ENCODE measurements around the gene AGBL1. TPM values are rescaled to one million over a fixed set of nuclear protein-coding genes. Genes with fewer than 3 reads are reported as not detected.

The AGBL1 gene
- total RNA-seq, 2 donors from 2014 or later: 0.23 to 0.91 TPM

- intact Hi-C loops (cut with DNase I): no loop called here
- Histone ChIP-seq H3K4me3 (no peak overlapping the region), H3K27ac (no peak overlapping the region), H3K9me3 (no peaks in the 10 kb centered on the region), H3K27me3 (replicated peaks; ENCODE audit: insufficient read depth) (no peaks in the 10 kb centered on the region), H3K36me3 (no peaks in the 10 kb centered on the region), H3K4me1 (replicated peaks) (no peaks in the 10 kb centered on the region)
- TF ChIP-seq POLR2A (IDR thresholded peaks at IDR 0.05) (no peak), CTCF (IDR thresholded peaks at IDR 0.05) (no peak), POLR2AphosphoS5 (IDR thresholded peaks at IDR 0.05) (no peak)
- WGBS: 80% methylated on average over 5 of the region's 5 CpGs
- DNase-seq (ENCODE audit: low spot score): no peak
Measured at GRCh38 chr15:86659724-86660411, 580.2 kb downstream of the AGBL1 start.

- no peaks in the 10 kb centered on the region for H3K4me1 ChIP-seq (replicated peaks)
- intact Hi-C loops (cut with DNase I): no loop called here
- no peak for DNase-seq (ENCODE audit: low spot score)
- H3K9me3 ChIP-seq: no peaks in the 10 kb centered on the region
- WGBS: 67% methylated on average over 7 of the region's 7 CpGs
- H3K36me3 ChIP-seq: no peaks in the 10 kb centered on the region
- H3K4me3 ChIP-seq: no peak overlapping the region
- H3K27ac ChIP-seq: no peak overlapping the region
- no peak for TF ChIP-seq CTCF (IDR thresholded peaks at IDR 0.05)
- TF ChIP-seq POLR2AphosphoS5 (IDR thresholded peaks at IDR 0.05): no peak
- no peak for TF ChIP-seq POLR2A (IDR thresholded peaks at IDR 0.05)
- H3K27me3 ChIP-seq (replicated peaks; ENCODE audit: insufficient read depth): no peaks in the 10 kb centered on the region
Measured at GRCh38 chr15:86661580-86661979, 581.9 kb downstream of the AGBL1 start.

GRCh38 chr15:86663304-86663703, 583.6 kb downstream of the AGBL1 start:
- WGBS: 52% methylated on average over 1 of the region's 1 CpG
- H3K4me1 ChIP-seq (replicated peaks): no peaks in the 10 kb centered on the region
- no peak for DNase-seq (ENCODE audit: low spot score)
- no peak overlapping the region for H3K27ac ChIP-seq
- intact Hi-C loops (cut with DNase I): no loop called here
- no peaks in the 10 kb centered on the region for H3K36me3 ChIP-seq
- no peak overlapping the region for H3K4me3 ChIP-seq
- H3K9me3 ChIP-seq: no peaks in the 10 kb centered on the region
- no peaks in the 10 kb centered on the region for H3K27me3 ChIP-seq (replicated peaks; ENCODE audit: insufficient read depth)
- TF ChIP-seq POLR2AphosphoS5 (IDR thresholded peaks at IDR 0.05) (no peak), CTCF (IDR thresholded peaks at IDR 0.05) (no peak), POLR2A (IDR thresholded peaks at IDR 0.05) (no peak)

- Histone ChIP-seq H3K4me3 (no peak overlapping the region), H3K4me1 (replicated peaks) (no peaks in the 10 kb centered on the region), H3K36me3 (no peaks in the 10 kb centered on the region), H3K9me3 (no peaks in the 10 kb centered on the region), H3K27ac (no peak overlapping the region), H3K27me3 (replicated peaks; ENCODE audit: insufficient read depth) (no peaks in the 10 kb centered on the region)
- 64% methylated on average over 2 of the region's 2 CpGs for WGBS
- intact Hi-C loops (cut with DNase I): no loop called here
- TF ChIP-seq CTCF (IDR thresholded peaks at IDR 0.05): no peak
- TF ChIP-seq POLR2AphosphoS5 (IDR thresholded peaks at IDR 0.05): no peak
- TF ChIP-seq POLR2A (IDR thresholded peaks at IDR 0.05): no peak
- DNase-seq (ENCODE audit: low spot score): no peak
Measured at GRCh38 chr15:86663979-86664378, 584.3 kb downstream of the AGBL1 start.

- Histone ChIP-seq H3K4me3 (no peak overlapping the region), H3K27me3 (replicated peaks; ENCODE audit: insufficient read depth) (no peaks in the 10 kb centered on the region), H3K36me3 (no peaks in the 10 kb centered on the region), H3K9me3 (no peaks in the 10 kb centered on the region), H3K4me1 (replicated peaks) (no peaks in the 10 kb centered on the region), H3K27ac (no peak overlapping the region)
- DNase-seq (ENCODE audit: low spot score): no peak
- intact Hi-C loops (cut with DNase I): no loop called here
- WGBS: 100% methylated on average over 1 of the region's 1 CpG
- TF ChIP-seq POLR2AphosphoS5 (IDR thresholded peaks at IDR 0.05) (no peak), POLR2A (IDR thresholded peaks at IDR 0.05) (no peak)
Measured at GRCh38 chr15:86664581-86664980, 584.9 kb downstream of the AGBL1 start.

Measured in prostate gland (tissue), 2 donors.